GM23338 (cell line): Measurements from ENCODE around the gene CYTH1.

Experiments
- EZH2phosphoT487 ChIP-seq: fragments of 200-600 bp; sonication (generic); IDR thresholded peaks from one replicate; pipeline ENCODE4 v1.8.1; 2018; ENCODE audit warnings: antibody characterized with exemption; ENCODE audit not compliant: unreplicated experiment
- NANOG ChIP-seq: IDR thresholded peaks from 2 replicates; pipeline ENCODE4 v1.6.1; 2016; ENCODE audit warnings: antibody characterized with exemption, borderline replicate concordance
- POLR2AphosphoS5 ChIP-seq: IDR thresholded peaks from 2 replicates; pipeline ENCODE4 v1.6.1; 2016; ENCODE audit warnings: antibody characterized with exemption, low read depth
- ZNF114 ChIP-seq: fragments of 250-450 bp; sonication (Bioruptor Pico); IDR thresholded peaks from 2 replicates; pipeline ENCODE4 v1.5.0; 2020; ENCODE audit warnings: mild to moderate bottlenecking, moderate library complexity
- TF ChIP-seq, protein P1 (sequence below), 2 experiments: fragments of 200-600 bp in 1 of 2; sonication (generic) in 1 of 2; conservative IDR thresholded peaks; 2 replicates each; pipeline versions ENCODE4 v1.5.1 to v1.6.1; 2016 to 2017; ENCODE audit warnings: antibody characterized with exemption in 2 of 2, low read depth in 2 of 2, mild to moderate bottlenecking in 2 of 2, moderate library complexity in 1 of 2
- TF ChIP-seq, protein P2 (sequence below): IDR thresholded peaks from one replicate; pipeline ENCODE4 v1.6.1; 2018; ENCODE audit warnings: antibody characterized with exemption; ENCODE audit not compliant: unreplicated experiment

DNA sequence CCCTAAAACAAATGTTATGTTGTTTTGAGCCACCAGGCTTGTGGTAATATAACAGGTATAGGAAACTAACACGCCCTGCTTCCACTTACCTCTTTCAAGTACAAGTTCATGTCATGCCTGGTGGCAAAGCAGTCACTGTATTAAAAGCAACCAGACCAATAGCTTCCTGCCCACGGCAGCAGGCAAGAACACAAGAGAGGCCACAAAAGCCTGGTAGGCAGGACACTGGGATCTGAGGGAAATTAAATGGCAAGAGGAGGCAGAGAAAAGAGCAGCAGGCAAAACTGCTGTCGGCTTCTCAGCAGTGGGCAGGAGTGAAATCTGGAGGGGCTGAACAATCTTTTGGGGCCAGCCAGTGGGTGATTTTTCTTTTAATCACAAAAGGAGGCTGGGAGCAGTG, 2.2 kb downstream of the CYTH1 start:
- no peak for TF ChIP-seq POLR2AphosphoS5
- TF ChIP-seq NANOG, result no peak
- TF ChIP-seq, protein P1, sequence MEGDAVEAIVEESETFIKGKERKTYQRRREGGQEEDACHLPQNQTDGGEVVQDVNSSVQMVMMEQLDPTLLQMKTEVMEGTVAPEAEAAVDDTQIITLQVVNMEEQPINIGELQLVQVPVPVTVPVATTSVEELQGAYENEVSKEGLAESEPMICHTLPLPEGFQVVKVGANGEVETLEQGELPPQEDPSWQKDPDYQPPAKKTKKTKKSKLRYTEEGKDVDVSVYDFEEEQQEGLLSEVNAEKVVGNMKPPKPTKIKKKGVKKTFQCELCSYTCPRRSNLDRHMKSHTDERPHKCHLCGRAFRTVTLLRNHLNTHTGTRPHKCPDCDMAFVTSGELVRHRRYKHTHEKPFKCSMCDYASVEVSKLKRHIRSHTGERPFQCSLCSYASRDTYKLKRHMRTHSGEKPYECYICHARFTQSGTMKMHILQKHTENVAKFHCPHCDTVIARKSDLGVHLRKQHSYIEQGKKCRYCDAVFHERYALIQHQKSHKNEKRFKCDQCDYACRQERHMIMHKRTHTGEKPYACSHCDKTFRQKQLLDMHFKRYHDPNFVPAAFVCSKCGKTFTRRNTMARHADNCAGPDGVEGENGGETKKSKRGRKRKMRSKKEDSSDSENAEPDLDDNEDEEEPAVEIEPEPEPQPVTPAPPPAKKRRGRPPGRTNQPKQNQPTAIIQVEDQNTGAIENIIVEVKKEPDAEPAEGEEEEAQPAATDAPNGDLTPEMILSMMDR (conservative IDR thresholded peaks at IDR 0.05; ENCODE audit: low read depth in 2 of 2), result no peak
- no peak for TF ChIP-seq ZNF114 (CRISPR knock-in tag)
- no peak for TF ChIP-seq EZH2phosphoT487
- TF ChIP-seq, protein P2, sequence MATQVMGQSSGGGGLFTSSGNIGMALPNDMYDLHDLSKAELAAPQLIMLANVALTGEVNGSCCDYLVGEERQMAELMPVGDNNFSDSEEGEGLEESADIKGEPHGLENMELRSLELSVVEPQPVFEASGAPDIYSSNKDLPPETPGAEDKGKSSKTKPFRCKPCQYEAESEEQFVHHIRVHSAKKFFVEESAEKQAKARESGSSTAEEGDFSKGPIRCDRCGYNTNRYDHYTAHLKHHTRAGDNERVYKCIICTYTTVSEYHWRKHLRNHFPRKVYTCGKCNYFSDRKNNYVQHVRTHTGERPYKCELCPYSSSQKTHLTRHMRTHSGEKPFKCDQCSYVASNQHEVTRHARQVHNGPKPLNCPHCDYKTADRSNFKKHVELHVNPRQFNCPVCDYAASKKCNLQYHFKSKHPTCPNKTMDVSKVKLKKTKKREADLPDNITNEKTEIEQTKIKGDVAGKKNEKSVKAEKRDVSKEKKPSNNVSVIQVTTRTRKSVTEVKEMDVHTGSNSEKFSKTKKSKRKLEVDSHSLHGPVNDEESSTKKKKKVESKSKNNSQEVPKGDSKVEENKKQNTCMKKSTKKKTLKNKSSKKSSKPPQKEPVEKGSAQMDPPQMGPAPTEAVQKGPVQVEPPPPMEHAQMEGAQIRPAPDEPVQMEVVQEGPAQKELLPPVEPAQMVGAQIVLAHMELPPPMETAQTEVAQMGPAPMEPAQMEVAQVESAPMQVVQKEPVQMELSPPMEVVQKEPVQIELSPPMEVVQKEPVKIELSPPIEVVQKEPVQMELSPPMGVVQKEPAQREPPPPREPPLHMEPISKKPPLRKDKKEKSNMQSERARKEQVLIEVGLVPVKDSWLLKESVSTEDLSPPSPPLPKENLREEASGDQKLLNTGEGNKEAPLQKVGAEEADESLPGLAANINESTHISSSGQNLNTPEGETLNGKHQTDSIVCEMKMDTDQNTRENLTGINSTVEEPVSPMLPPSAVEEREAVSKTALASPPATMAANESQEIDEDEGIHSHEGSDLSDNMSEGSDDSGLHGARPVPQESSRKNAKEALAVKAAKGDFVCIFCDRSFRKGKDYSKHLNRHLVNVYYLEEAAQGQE, result no peak
